ENCODE results near the gene AURKA.

DNA sequence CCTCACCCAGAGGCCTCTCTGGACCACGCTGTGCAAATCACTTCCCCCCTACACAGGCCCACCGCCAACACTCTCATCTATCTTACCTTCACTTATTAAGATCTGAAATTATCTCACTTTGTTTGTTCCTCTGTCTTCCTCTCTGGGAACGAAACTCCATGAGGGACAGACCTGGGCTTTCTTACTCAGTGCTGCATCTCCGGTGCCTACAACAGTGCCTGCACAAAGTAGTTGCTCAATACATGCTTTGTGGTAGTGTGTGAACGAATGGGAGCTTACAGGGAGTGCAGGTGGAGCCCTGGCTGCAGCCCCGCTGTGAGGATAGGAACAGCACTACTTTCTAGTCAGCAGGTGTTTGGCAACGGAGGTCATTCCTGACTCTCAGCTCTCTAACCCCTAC lies 25.4 kb upstream of the AURKA start:
- TF ChIP-seq, protein P1, sequence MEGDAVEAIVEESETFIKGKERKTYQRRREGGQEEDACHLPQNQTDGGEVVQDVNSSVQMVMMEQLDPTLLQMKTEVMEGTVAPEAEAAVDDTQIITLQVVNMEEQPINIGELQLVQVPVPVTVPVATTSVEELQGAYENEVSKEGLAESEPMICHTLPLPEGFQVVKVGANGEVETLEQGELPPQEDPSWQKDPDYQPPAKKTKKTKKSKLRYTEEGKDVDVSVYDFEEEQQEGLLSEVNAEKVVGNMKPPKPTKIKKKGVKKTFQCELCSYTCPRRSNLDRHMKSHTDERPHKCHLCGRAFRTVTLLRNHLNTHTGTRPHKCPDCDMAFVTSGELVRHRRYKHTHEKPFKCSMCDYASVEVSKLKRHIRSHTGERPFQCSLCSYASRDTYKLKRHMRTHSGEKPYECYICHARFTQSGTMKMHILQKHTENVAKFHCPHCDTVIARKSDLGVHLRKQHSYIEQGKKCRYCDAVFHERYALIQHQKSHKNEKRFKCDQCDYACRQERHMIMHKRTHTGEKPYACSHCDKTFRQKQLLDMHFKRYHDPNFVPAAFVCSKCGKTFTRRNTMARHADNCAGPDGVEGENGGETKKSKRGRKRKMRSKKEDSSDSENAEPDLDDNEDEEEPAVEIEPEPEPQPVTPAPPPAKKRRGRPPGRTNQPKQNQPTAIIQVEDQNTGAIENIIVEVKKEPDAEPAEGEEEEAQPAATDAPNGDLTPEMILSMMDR (IDR thresholded peaks at IDR 0.05; ENCODE audit: insufficient read depth, low read depth, low read length) = no peak
- TF ChIP-seq EZH2 (IDR thresholded peaks at IDR 0.05; ENCODE audit: insufficient read depth, low read length) = no peak
